DOHH2 (cell line): ENCODE measurements around the gene TMEM95.

Experiments used
- H3F3A ChIP-seq: fragments of 200-600 bp; sonication (generic), shearing (Covaris generic); 2 replicates; pipeline ENCODE4 v1.6.0; 2016; ENCODE audit warnings: antibody characterized with exemption, mild to moderate bottlenecking; ENCODE audit not compliant: control insufficient read depth, insufficient read depth
- H3K27ac ChIP-seq: fragments of 200-600 bp; sonication (generic); 2 replicates; pipeline ENCODE4 v1.5.1; 2014; ENCODE audit warnings: low read depth, mild to moderate bottlenecking, low read length, moderate library complexity
- H3K27me3 ChIP-seq: fragments of 200-600 bp; sonication (generic); 2 replicates; pipeline ENCODE4 v1.6.1; 2014; ENCODE audit warnings: mild to moderate bottlenecking, low read length, mixed read lengths; ENCODE audit not compliant: control insufficient read depth
- H3K36me3 ChIP-seq: fragments of 200-600 bp; sonication (generic); 2 replicates; pipeline ENCODE4 v1.6.1; 2014; ENCODE audit warnings: mild to moderate bottlenecking, low read length, moderate library complexity, mixed read lengths; ENCODE audit not compliant: control insufficient read depth
- H3K4me1 ChIP-seq: fragments of 200-600 bp; sonication (generic); 2 replicates; pipeline ENCODE4 v1.6.1; 2014; ENCODE audit warnings: mild to moderate bottlenecking, low read length, mixed read lengths; ENCODE audit not compliant: control insufficient read depth
- H3K4me2 ChIP-seq: fragments of 200-600 bp; sonication (generic); 2 replicates; pipeline ENCODE4 v1.6.0; 2014; ENCODE audit warnings: mild to moderate bottlenecking, low read length, moderate library complexity
- H3K4me3 ChIP-seq: fragments of 200-600 bp; sonication (generic); 2 replicates; pipeline ENCODE4 v1.5.1; 2014; ENCODE audit warnings: mild to moderate bottlenecking, low read length, mixed read lengths
- H3K79me2 ChIP-seq: fragments of 200-600 bp; sonication (generic); 2 replicates; pipeline ENCODE4 v1.6.1; 2014; ENCODE audit warnings: mild to moderate bottlenecking, low read length, mixed read lengths; ENCODE audit not compliant: control insufficient read depth
- H3K9me2 ChIP-seq: fragments of 200-600 bp; sonication (generic); replicated peaks from 2 replicates; pipeline ENCODE4 v1.6.1; 2014; ENCODE audit warnings: mild to moderate bottlenecking, low read length, mixed read lengths; ENCODE audit not compliant: control insufficient read depth
- H3K9me3 ChIP-seq: fragments of 200-600 bp; sonication (generic); 2 replicates; pipeline ENCODE4 v1.6.1; 2014; ENCODE audit warnings: antibody characterized with exemption, low read length, mixed read lengths; ENCODE audit not compliant: control insufficient read depth, insufficient read depth
- H4K20me1 ChIP-seq: fragments of 200-600 bp; sonication (generic); 2 replicates; pipeline ENCODE4 v1.6.0; 2014; ENCODE audit warnings: low read depth, mild to moderate bottlenecking, antibody characterized with exemption, low read length, moderate library complexity; ENCODE audit not compliant: control insufficient read depth, insufficient read depth
- CTCF ChIP-seq: fragments of 200-600 bp; sonication (generic); IDR thresholded peaks from one replicate; pipeline ENCODE4 v1.5.1; 2014; ENCODE audit warnings: antibody characterized with exemption, mild to moderate bottlenecking, low read depth, low read length; ENCODE audit not compliant: poor library complexity, severe bottlenecking
- EZH2phosphoT487 ChIP-seq: fragments of 200-600 bp; sonication (generic); IDR thresholded peaks from 2 replicates; pipeline ENCODE4 v1.6.1; 2017; ENCODE audit warnings: borderline replicate concordance, mild to moderate bottlenecking, antibody characterized with exemption, low read length, moderate library complexity, mixed read lengths

Gene TMEM95

GRCh38 chr17:7389924-7390910 is 35.3 kb downstream of the TMEM95 start:
- no peak overlapping the region for H3K4me2 ChIP-seq
- H4K20me1 ChIP-seq = no peaks in the 10 kb centered on the region
- H3K27ac ChIP-seq = no peak overlapping the region
- peaks cover 6% of the 10 kb centered on the region; the same call in 1 of the 2 replicates for H3K79me2 ChIP-seq
- no peaks in the 10 kb centered on the region for H3K36me3 ChIP-seq
- H3K9me3 ChIP-seq = no peaks in the 10 kb centered on the region
- peaks cover 13% of the 10 kb centered on the region for H3K4me1 ChIP-seq
- TF ChIP-seq CTCF (no peak), EZH2phosphoT487 (no peak)
- no peaks in the 10 kb centered on the region for H3K9me2 ChIP-seq
- H3K4me3 ChIP-seq = no peak overlapping the region
- H3K27me3 ChIP-seq = no peaks in the 10 kb centered on the region
- peaks cover 4% of the 10 kb centered on the region; the same call in 1 of the 2 replicates for H3F3A ChIP-seq

- H3F3A ChIP-seq = peaks cover 4% of the 10 kb centered on the region; the same call in 1 of the 2 replicates
- H3K36me3 ChIP-seq = no peaks in the 10 kb centered on the region
- no peaks in the 10 kb centered on the region for H3K27me3 ChIP-seq
Measured at GRCh38 chr17:7391307-7391706, 36.4 kb downstream of the TMEM95 start.

GRCh38 chr17:7392696-7393612 is 38.0 kb downstream of the TMEM95 start:
- Histone ChIP-seq H3K36me3 (no peaks in the 10 kb centered on the region), H3K4me3 (peak overlapping the region; percentile 83), H3K9me2 (no peaks in the 10 kb centered on the region), H3F3A (peaks cover 4% of the 10 kb centered on the region; the same call in 1 of the 2 replicates), H3K27me3 (no peaks in the 10 kb centered on the region), H3K9me3 (no peaks in the 10 kb centered on the region), H3K27ac (no peak overlapping the region), H4K20me1 (no peaks in the 10 kb centered on the region), H3K4me2 (peak overlapping the region; percentile 90), H3K79me2 (peaks cover 6% of the 10 kb centered on the region; the same call in 1 of the 2 replicates), H3K4me1 (peaks cover 14% of the 10 kb centered on the region)
- TF ChIP-seq CTCF (no peak), EZH2phosphoT487 (no peak)

More at GRCh38 chr17:7391307-7391706, 36.4 kb downstream of the TMEM95 start:
- Histone ChIP-seq H3K4me1 (peaks cover 14% of the 10 kb centered on the region), H3K9me3 (no peaks in the 10 kb centered on the region), H3K27ac (no peak overlapping the region), H3K79me2 (peaks cover 6% of the 10 kb centered on the region; the same call in 1 of the 2 replicates), H4K20me1 (no peaks in the 10 kb centered on the region), H3K9me2 (no peaks in the 10 kb centered on the region), H3K4me3 (no peak overlapping the region), H3K4me2 (no peak overlapping the region)
- TF ChIP-seq EZH2phosphoT487 = no peak
- TF ChIP-seq CTCF = no peak
